NCI-H1436 (cell line): ENCODE measurements around the gene PLCH1.
"Not testable (repeated sequence)": the region's sequence is repeated elsewhere in the genome, so short reads cannot be mapped to it uniquely, and the experiment has no call there.

Experiments
- DNase-seq: peaks from one replicate; lab custom pipeline; 2025; lab: John Stamatoyannopoulos, UW

PLCH1 gene

DNA sequence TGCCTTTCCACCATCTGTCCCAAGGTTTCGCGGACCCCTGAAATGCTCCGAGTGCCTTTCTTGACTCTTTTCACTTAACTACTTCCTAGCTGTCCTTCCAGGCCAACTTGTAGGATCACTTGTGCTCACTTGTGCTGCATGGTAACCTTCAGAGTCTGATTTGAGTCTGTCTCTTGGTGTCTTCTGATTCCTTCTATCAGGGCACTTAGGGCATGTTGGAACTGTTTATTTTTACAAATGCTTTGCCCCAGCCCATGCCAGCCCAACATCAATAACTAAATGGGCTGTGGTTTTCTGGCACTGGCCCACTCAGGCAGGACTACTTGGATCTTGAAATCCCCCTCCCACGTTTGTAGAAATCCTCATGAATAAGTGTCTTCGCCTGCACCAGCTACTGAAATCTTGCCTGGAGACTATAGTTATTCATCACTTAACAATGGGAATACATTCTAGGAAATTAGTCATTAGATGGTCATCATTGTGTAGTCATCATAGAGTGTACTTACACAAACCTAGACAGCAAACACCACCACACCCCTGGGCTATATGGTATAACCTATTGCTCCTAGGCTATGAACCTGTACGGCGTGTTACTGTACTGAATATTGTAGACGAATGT lies 328.3 kb downstream of the PLCH1 start:
- no peak for DNase-seq

DNA sequence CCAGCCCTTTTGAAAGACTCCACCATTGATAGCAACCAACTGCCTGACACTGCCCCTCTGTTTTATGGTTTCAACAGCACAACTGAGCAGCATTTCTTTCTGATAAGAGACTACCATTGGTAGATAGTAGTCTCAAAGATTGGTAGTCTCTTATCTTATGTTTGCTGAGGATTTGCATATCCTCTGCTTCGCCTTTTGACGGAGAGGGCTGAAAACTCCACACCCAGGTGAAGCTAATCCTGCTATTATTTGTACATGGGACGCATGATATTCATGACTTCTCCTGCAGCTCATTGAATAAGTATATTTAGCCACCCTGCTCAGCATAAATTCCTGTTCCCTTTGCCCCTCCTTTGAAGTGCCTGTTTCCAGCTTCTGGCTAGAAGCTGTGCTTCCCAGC lies 332.0 kb downstream of the PLCH1 start:
- DNase-seq, result no peak

DNA sequence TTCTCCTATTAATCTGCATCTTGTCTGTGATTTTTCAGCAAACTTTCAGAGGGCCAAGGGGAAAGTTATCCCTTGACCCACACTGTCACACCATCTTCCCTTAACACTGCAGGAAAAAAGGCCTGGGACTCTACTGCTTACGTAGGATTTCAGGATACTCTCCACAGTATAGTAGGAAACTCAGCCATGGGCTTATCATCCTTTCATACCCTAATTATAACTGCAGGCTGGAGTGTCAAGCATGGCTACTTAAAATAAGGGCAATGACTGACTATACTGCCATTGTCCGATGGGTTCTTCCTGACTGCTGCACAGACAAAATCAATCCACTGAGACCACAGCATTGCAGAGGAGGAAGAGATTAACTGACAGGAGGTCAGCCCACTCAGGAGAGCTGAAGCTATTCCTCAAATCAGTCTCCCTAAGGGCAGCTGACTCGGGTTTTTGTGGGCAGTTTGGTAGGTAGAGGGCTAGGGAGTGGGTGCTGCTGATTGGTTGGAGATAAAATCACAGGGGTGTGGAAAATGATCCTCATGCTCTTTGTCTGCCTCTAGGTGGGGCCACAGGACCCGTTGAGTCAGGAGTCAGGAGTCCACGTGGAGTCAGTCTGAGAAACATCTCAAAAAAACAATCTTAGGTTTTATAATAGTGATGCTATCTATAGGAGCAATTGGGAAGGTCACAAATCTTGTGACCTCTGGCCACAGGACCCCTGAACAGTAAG lies 333.2 kb downstream of the PLCH1 start:
- DNase-seq, result no peak

- no peak for DNase-seq
Measured at GRCh38 chr3:155409336-155409735, 335.5 kb downstream of the PLCH1 start.

- no peak for DNase-seq
Measured at GRCh38 chr3:155407971-155408370, 336.9 kb downstream of the PLCH1 start.

DNA sequence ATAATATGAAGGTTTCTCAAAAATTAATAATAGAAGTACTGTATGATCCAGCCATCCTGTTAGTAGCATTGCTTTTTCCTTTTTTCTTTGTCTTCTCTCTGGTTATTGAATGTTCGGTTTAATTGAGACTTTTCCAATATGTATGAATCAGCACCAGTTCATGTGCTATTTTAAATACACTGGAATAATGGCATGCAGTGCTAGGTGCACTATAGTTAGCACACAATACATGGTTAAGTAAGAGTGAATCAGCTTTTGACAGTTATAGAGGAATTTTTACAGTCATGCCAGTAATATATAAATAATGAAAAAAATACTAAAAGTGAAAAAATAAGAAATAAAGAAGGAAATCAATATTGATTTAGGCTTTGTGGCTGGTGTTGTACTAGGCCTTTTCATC lies 337.5 kb downstream of the PLCH1 start:
- DNase-seq, result no peak

DNA sequence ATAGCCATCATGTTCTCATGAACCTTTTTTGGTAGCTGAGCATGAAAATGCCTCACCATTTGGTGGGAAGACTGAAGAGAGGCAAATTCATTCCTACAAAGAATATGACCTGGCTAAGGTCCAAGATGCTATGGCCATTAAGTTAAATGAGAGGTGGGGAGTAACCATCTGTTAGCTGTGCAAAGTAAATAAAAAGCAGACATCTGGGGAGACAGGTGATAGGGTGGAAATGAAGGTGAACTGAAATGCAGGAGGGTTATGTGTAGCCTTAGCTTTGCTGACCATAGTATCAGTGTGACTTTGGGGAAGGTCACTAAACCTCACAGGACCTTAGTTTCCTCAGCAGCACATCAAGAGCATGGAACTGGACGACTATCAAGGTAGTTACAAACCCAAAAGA lies 340.4 kb downstream of the PLCH1 start:
- DNase-seq, result no peak

DNA sequence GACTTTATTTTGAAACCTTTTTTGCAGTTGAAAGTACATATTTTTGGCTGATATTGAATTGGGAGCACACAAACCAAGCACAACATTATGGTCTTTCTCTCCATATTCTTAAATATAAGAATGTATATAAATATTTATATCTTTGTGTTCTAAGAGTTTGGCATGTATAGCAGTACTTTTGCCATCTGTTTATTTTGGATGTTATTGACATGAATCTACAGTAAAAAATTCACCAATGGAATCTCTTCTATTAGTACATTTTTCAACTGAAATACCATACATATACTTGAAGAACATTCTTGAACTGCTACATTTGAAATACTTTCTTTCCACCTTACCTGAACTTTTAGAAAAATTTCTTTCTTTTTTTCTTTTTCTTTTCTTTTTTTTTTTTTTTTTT lies 342.2 kb downstream of the PLCH1 start:
- DNase-seq, result no peak

DNA sequence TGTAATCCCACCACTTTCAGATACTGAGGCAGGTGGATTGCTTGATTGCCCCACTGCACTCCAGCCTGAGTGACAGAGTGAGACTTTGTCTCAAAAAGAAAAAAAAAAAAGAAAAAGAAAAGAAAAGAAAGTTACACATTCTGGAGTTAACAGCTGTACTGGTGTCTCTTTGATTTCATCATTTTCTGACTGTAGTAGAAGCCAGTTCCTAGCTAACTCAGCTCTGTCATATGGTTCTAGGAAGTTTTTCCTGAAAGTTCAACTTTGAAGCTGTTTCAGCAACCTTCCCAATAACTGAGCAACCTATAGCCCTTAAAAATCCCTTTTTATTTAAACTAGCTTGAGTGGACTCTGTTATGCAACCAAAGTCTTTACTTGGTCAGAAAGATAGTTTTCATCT lies 346.8 kb downstream of the PLCH1 start:
- no peak for DNase-seq

DNA sequence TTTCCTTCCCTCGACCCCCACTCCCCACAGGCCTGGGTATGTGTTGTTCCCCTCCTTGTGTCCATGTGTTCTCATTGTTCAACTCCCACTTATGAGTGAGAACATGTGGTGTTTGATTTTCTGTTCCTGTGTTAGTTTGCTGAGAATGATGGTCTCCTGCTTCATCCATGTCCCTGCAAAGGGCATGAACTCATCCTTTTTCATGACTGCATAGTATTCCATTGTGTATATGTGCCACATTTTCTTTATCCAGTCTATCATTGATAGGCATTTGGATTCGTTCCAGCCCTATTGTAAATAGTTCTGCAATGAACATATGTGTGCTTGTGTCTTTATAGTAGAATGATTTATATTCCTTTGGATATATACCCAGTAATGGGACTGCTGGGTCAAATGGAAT lies 350.0 kb downstream of the PLCH1 start:
- DNase-seq, result not testable (repeated sequence)

DNA sequence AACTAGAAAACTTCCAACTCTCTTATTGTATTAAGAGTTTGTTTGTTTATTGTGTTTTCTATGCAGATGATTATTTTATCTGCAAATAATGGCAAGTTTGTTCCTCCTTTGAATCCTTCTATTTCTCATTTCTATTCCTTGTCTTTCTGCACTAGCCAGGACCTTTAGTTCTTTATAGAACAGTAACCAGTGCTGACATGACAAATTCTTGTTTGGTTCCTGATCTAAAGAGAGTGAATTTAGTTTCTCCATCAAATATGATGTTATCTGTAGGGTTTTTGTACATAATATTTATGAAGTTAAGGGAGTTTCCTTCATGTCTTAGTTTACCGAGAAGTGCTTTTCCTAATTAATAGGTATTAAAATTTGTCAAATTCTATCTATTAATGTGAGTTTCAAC lies 350.6 kb downstream of the PLCH1 start:
- DNase-seq, result no peak

GRCh38 chr3:155393316-155393715 lies 351.6 kb downstream of the PLCH1 start:
- no peak for DNase-seq

DNA sequence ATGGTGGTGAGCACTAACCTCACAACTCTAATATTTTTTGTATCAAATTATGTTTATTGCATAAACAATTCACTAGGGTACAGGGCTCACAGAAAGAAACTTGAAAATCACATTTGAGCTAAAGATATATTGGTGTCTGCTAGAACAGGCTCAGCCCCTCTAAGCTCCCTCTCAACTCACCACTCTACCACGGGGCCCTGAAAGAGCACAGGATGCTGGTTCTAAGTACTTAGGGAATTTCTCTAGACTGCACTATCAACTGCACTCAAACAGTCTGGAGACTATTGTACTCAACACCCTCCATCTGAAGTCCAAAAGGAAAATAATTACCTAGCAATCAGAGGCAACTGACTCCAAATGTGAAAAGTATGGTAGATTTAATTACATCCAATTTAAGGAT lies 352.7 kb downstream of the PLCH1 start:
- DNase-seq, result no peak

GRCh38 chr3:155391551-155391958 lies 353.3 kb downstream of the PLCH1 start:
- DNase-seq, result no peak

DNA sequence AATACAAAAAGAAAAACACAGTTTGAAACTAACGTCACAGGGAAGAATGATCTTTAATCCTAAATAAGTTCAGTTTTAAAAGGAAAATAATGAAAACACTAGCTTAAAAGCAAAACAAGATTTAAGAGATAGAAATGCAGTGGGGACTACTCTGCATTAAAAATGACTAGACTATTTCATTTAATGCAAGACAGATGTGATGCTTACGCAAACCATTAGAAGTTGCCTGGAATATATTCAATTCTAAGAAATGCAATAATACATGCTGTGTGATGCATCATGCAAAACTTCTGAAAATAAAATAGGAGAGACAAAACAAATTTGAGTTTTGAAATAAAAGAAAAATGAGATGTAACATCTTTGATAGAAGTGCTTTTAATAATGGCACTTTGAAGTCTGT lies 353.8 kb downstream of the PLCH1 start:
- no peak for DNase-seq

- no peak for DNase-seq
Measured at GRCh38 chr3:155390351-155390750, 354.5 kb downstream of the PLCH1 start.

DNA sequence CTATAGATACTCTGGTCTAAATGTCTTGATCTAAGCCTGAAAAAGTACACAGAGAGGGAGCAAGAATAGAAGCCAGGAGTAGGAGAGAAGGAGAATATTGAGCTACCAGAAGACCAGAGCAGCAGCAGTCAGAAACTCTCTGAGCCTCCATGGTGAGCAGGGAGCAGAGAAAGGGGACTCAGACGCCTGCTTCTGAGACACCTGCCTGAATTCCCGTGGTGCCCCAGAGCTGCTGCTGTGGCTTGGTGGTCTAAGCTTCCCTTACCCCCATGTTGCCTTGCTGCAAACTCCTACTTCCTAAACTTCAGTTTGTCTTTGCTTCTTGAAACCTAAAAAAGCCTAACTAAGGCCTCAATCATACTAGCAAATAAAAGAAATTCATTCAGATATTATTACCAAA lies 356.5 kb downstream of the PLCH1 start:
- DNase-seq, result no peak

DNA sequence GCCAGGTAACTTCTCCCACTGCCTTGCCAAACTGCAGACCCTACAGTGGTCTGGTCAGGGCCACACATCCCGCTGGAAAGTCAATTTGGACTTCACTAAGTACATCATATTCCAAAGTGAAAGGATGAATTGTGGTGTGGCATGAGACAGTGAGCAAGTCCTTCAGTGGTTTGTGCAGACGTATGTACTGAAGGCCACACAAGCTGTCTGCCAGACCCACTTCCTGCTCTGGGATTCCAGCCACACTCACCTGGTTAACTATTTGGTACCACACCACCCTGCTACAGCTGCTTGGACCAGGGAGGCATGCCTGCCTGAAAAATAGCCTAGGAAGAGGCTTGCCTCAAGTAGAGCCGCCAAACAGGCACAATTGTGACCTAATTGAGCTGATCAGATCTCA lies 357.3 kb downstream of the PLCH1 start:
- DNase-seq, result no peak

GRCh38 chr3:155386919-155387318 lies 358.0 kb downstream of the PLCH1 start:
- DNase-seq, result no peak

DNA sequence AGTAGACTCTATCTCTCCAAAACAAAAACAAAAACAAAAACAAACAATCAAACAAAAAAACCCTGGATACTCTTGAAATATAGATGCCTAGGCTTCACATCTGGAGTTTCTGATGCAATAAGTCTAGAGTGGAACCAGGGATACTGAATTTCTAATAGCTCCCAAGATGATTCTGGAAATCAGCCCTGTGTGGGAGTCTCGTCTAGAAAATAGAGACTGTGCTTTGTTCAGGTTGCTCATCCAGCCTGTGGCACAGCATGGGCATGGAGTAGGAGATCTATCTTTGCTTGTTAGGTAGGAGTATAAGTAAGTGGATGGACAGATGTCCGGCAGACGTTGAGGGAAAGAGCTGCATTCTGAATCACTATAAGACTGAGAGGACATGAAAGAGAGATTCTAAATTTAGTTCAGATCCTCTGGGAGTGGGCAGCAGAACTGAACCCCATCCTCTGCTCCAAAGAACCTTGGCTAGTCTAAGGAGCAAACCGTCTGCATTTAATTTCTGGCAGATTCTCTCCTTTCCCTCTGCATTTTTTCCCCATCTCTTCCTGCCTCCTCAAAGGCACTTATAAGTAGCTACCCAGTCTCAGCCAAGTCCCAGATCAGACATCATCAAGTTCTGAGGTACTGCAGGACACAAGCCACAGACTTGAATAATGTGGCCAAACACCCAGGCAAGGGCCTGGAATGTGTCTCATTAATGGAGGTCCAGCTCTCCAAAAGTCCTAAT lies 358.8 kb downstream of the PLCH1 start:
- no peak for DNase-seq

- peak; percentile 47 for DNase-seq
Measured at GRCh38 chr3:155382396-155383042, 362.4 kb downstream of the PLCH1 start.

GRCh38 chr3:155377847-155378246 lies 367.0 kb downstream of the PLCH1 start:
- DNase-seq, result no peak

DNA sequence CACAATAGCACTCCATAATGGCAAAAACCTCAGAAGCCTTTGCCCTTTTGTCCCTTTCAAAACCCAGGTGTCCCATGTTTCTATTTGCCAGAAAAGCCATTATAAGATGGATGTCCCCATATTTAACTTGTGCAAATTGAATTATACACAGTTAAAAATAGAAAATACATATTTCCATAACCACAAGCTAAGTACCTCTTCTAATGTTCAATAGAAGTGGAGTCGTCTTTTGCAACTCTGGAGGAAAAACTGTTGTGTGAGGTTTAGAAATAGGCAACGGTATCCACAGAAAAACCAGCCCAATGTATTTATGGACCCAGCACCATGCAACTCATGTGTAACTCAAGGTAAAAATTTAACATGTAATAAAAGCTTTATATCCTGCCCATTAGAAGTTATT lies 367.8 kb downstream of the PLCH1 start:
- DNase-seq, result no peak
